SK-N-SH (cell line): ENCODE data around the gene ARFRP1.

Experiments used
- GATA2 ChIP-seq: sonication (generic); formaldehyde crosslinking; IDR thresholded peaks from 2 replicates; pipeline ENCODE4 v1.5.0; 2020; ENCODE audit warnings: mild to moderate bottlenecking, missing genetic modification reagents
- RFX5 ChIP-seq: IDR thresholded peaks from 2 replicates; pipeline ENCODE4 v1.6.1; 2012; ENCODE audit warnings: mild to moderate bottlenecking, improper control_type of control experiment, low read length
- TAF1 ChIP-seq: IDR thresholded peaks from 2 replicates; pipeline ENCODE4 v1.6.1; 2012; ENCODE audit warnings: low read depth, mild to moderate bottlenecking, low read length, moderate library complexity, borderline replicate concordance
- TF ChIP-seq, protein P1 (sequence below): fragments of 200-600 bp; sonication (generic); IDR thresholded peaks from 2 replicates; pipeline ENCODE4 v1.6.1; 2017; ENCODE audit warnings: antibody characterized with exemption, mild to moderate bottlenecking, moderate library complexity

DNA sequence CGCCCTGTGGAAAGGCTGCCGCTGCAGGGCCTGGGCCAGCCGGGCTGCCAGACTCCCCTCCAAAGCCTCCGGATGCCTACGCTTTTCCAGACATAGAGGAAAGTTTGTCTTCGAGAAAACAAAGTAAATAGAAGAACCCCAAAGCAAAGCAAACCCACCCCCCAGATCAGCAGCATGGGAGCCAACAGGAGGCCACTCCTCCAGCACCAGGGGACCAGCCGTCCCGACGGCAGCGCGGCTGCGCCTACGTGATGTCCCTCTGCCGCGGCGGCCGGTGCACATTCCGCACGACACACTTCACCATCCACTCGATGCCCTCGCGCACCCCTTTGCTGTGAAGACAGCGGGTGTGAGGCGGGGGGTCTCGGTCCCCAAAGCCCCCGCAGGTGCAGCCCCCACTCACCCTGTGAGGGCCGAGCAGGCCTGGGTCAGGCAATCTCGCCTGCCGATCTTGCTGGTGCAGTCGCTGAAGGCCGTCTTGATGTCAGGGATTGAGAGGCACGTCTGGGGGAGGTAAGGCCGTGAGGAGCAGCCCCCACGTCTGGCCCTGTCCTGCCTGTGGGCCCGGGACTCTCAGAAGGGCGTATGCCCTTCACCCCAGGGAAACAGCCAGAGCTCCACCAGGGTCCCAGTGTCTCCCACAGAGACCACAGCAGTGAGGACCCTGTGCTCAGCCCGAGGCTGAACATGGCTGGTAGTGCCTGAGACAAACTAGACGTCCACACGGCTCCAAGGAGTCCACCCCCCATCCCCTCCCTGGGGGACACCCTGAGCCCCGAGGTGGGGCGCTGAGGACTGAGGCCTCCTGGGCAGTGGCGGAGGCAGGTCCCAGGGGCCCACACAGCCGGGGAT lies 7.4 kb downstream of the ARFRP1 start:
- TF ChIP-seq, protein P1, sequence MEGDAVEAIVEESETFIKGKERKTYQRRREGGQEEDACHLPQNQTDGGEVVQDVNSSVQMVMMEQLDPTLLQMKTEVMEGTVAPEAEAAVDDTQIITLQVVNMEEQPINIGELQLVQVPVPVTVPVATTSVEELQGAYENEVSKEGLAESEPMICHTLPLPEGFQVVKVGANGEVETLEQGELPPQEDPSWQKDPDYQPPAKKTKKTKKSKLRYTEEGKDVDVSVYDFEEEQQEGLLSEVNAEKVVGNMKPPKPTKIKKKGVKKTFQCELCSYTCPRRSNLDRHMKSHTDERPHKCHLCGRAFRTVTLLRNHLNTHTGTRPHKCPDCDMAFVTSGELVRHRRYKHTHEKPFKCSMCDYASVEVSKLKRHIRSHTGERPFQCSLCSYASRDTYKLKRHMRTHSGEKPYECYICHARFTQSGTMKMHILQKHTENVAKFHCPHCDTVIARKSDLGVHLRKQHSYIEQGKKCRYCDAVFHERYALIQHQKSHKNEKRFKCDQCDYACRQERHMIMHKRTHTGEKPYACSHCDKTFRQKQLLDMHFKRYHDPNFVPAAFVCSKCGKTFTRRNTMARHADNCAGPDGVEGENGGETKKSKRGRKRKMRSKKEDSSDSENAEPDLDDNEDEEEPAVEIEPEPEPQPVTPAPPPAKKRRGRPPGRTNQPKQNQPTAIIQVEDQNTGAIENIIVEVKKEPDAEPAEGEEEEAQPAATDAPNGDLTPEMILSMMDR: no peak
- no peak for TF ChIP-seq TAF1
- TF ChIP-seq RFX5: no peak
- TF ChIP-seq GATA2 (CRISPR knock-in tag): no peak
